Fibroblast of villous mesenchyme (primary cell): ENCODE data around the gene CAPN3. TPM values are rescaled to one million over a fixed set of nuclear protein-coding genes. Genes with fewer than 3 reads are reported as not detected.
A peak's percentile ranks its signal among the peaks of the same experiment; 100 is the strongest.

Experiments
- DNase-seq: peaks from one replicate; pipeline ENCODE4 v3.0.0-alpha.2; 2010; ENCODE audit warnings: low read depth
- H3K4me3 ChIP-seq: 2 replicates; pipeline ENCODE4 v1.5.1; 2011; ENCODE audit warnings: low read depth, mild to moderate bottlenecking, low read length
- CTCF ChIP-seq: IDR thresholded peaks from 2 replicates; pipeline ENCODE4 v1.5.1; 2012; ENCODE audit warnings: low read depth, mild to moderate bottlenecking, low read length; ENCODE audit not compliant: insufficient read depth
- total RNA-seq: library from RNA; depleted of rRNA; stranded (reverse); fragments of >200 nt; gene quantifications from 2 replicates; pipeline ENCODE4 v1.2.3, GENCODE V29; 2012

Gene CAPN3
- total RNA-seq, 1 donor: 2.6 TPM

DNA sequence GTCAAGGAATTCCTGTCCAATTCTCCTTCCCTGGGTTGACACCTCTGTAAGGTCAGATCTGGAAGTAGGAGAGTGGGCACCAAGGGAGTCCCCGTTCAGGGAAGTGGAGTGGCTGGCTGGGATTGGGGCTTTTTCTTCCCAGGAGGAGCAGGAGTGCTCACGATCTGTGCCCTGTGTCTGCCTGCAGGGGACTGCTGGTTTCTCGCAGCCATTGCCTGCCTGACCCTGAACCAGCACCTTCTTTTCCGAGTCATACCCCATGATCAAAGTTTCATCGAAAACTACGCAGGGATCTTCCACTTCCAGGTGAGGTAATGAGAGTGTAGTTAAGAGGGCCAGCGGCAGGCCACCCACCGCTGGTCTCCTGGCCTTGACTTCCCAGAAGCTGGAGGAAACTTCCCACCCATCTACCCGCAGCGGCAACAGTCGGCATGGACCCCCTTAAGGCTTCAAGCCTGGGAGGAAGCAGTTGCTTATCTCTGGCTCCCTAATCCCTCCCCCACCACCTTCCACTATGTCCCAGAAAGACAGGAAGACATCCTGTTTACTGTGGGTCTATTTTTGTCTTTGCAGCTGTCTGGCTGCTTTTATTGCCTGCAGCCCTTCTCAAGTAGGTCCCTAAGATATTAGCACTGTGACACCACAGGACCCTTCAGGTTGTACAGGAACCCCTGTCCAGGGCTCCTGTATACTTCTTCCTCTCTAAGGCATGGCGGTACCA is 26.8 kb downstream of the CAPN3 start:
- peak; percentile 42 for DNase-seq
- no peak overlapping the region for H3K4me3 ChIP-seq
- TF ChIP-seq CTCF: no peak

DNA sequence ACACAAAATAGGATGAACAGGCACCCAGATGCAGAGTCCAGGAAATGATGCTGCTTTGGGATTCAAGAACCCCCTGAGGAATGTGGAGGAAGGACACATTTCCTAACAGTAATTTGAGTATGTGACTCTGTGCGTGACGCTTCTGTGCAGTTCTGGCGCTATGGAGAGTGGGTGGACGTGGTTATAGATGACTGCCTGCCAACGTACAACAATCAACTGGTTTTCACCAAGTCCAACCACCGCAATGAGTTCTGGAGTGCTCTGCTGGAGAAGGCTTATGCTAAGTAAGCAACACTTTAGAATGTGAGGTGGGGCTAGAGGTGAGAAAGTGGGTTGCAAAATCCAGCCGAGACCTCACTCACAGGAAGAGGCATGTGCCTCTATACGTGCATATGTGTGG is 28.3 kb downstream of the CAPN3 start:
- H3K4me3 ChIP-seq: no peak overlapping the region
- no peak for TF ChIP-seq CTCF
- no peak for DNase-seq

DNA sequence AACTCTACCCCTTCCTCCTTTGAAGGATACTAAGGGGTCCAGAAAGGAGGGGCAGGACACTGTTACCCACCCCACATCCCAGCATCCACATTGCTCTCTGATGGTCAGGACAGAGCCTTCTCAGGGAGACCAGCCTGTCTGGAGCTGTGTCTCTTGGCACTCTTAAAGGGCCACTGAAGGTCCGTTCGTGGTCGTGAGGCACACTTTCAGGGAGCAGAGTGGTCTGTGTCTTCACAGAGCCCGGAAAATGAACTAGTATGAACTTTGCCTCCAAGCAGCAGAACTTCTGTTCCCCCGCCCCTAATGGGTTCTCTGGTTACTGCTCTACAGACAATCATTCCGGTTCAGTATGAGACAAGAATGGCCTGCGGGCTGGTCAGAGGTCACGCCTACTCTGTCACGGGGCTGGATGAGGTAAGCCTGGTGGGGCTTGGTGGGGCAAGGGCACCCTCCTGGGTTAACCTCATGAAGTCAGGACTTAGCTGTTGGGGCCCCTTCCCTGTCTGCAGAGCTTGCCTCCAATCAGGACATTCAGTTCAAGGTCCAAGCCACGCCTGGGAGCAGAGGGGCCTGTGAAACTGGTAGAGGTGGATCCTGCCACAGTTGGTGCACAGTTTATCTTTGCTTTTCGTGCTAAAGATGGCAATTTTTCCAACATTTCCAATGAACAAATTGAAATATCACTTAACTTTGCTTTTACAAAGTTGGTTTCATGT is 33.2 kb downstream of the CAPN3 start:
- no peak for TF ChIP-seq CTCF
- DNase-seq: no peak
- no peak overlapping the region for H3K4me3 ChIP-seq

- no peak for DNase-seq
- no peak for TF ChIP-seq CTCF
- H3K4me3 ChIP-seq: no peak overlapping the region
Measured at GRCh38 chr15:42394106-42394505, 34.8 kb downstream of the CAPN3 start.

DNA sequence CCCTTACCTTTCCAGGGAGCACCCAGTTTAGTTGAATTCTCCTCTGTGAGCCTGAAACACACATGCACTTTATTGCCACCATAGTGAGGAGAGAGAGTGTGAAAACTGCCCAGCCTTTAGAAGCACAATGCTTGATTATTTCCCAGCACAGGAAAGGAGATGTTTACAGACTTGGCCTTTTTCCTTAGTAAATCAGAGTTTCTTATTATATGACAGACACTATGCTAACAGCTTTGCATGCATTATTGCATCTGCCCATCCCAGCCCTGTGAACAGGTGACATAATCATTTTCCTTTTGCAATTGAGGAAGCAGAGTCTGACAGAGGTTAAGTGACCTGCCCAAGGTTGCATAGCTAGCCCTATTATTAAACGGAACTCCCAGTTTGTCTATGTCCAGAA is 36.5 kb downstream of the CAPN3 start:
- DNase-seq: no peak
- no peak overlapping the region for H3K4me3 ChIP-seq
- TF ChIP-seq CTCF: no peak

DNA sequence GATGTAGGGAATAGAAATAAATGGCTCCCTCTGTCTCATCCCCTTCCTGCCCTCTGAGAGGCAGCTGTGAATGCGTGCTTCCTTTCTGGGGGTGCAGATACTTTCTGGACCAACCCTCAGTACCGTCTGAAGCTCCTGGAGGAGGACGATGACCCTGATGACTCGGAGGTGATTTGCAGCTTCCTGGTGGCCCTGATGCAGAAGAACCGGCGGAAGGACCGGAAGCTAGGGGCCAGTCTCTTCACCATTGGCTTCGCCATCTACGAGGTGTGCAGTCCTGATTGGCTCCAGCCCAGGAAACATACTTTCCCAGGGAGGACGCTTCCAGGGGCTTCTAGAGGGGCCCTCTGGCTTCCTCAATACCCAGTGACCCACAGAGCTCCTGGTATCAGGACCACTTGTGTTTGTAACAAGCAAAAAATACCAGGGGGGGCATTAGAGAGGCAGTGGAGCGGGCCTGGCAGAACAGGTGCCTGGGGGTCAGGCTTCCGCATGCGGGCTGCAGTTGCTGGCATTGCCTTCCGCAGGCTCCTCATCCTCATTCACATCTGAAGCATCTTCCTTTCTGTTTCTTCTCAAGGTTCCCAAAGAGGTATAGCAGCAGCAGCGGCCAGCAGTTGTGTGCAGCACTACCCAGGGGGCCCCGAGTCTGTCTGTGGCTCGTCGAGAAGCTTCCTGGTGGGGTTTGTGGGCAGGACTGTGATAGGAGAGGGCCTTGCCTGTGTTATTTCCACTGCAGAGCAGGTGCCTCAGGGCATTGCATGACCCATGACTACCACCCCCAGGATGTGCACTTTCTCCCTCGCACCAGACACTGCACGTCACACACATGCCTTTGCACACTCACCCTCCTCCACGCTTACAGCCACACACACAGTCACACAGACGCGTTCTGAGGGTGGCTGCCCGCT is 42.5 kb downstream of the CAPN3 start:
- H3K4me3 ChIP-seq: no peak overlapping the region
- DNase-seq: no peak
- no peak for TF ChIP-seq CTCF
